H9 (cell line): ENCODE results near the gene BCAR3. TPM values are rescaled to one million over a fixed set of nuclear protein-coding genes. Genes with fewer than 3 reads are reported as not detected.

ENCODE experiments used
- DNase-seq: peaks from one replicate; pipeline ENCODE4 v3.0.0-alpha.2; 2017
- H2AFZ ChIP-seq: one replicate; pipeline ENCODE4 v1.6.1; 2013; ENCODE audit warnings: mild to moderate bottlenecking, low read length, control low read depth, moderate library complexity
- H2AK5ac ChIP-seq: 2 replicates; pipeline ENCODE4 v1.6.1; 2013; ENCODE audit warnings: low read length, control low read depth, mixed read lengths; ENCODE audit not compliant: insufficient read length
- H2BK120ac ChIP-seq: one replicate; pipeline ENCODE4 v1.6.1; 2013; ENCODE audit warnings: low read depth, mild to moderate bottlenecking, low read length, control low read depth, inconsistent platforms; ENCODE audit not compliant: poor library complexity, severe bottlenecking
- H2BK12ac ChIP-seq: 2 replicates; pipeline ENCODE4 v1.6.1; 2013; ENCODE audit warnings: low read length, control low read depth, mixed read lengths, low read depth; ENCODE audit not compliant: insufficient read length
- H2BK15ac ChIP-seq: 2 replicates; pipeline ENCODE4 v1.6.1; 2013; ENCODE audit warnings: low read depth, low read length, control low read depth
- H2BK20ac ChIP-seq: one replicate; pipeline ENCODE4 v1.6.1; 2013; ENCODE audit warnings: low read depth, mild to moderate bottlenecking, low read length, control low read depth, inconsistent platforms; ENCODE audit not compliant: poor library complexity, severe bottlenecking
- H2BK5ac ChIP-seq: 2 replicates; pipeline ENCODE4 v1.6.1; 2013; ENCODE audit warnings: low read length, control low read depth, mixed read lengths; ENCODE audit not compliant: insufficient read length
- H3K14ac ChIP-seq: 2 replicates; pipeline ENCODE4 v1.6.1; 2013; ENCODE audit warnings: low read length, control low read depth; ENCODE audit not compliant: insufficient read depth
- H3K18ac ChIP-seq: 2 replicates; pipeline ENCODE4 v1.6.1; 2013; ENCODE audit warnings: low read depth, mild to moderate bottlenecking, mixed read lengths, low read length, control low read depth; ENCODE audit not compliant: insufficient read length
- H3K23ac ChIP-seq: 2 replicates; pipeline ENCODE4 v1.6.1; 2013; ENCODE audit warnings: low read length, control low read depth, mixed read lengths, low read depth; ENCODE audit not compliant: insufficient read length
- H3K23me2 ChIP-seq: 2 replicates; pipeline ENCODE4 v1.6.1; 2013; ENCODE audit warnings: low read depth, mild to moderate bottlenecking, mixed read lengths, low read length, control low read depth; ENCODE audit not compliant: insufficient read length, poor library complexity, severe bottlenecking
- H3K27ac ChIP-seq: 2 replicates; pipeline ENCODE4 v1.5.1; 2013; ENCODE audit warnings: low read length, control low read depth, mixed read lengths, low read depth; ENCODE audit not compliant: insufficient read length
- H3K27me3 ChIP-seq: 2 replicates; pipeline ENCODE4 v1.6.1; 2013; ENCODE audit warnings: low read length, control low read depth, inconsistent platforms; ENCODE audit not compliant: insufficient read depth
- H3K4ac ChIP-seq: 2 replicates; pipeline ENCODE4 v1.6.1; 2013; ENCODE audit warnings: low read depth, mild to moderate bottlenecking, control low read depth, inconsistent platforms, low read length, moderate library complexity
- H3K4me1 ChIP-seq: 2 replicates; pipeline ENCODE4 v1.6.1; 2013; ENCODE audit warnings: low read length, control low read depth, inconsistent platforms; ENCODE audit not compliant: insufficient read depth
- H3K4me2 ChIP-seq: 2 replicates; pipeline ENCODE4 v1.6.1; 2013; ENCODE audit warnings: low read length, control low read depth, mixed read lengths; ENCODE audit not compliant: insufficient read length, insufficient read depth
- H3K56ac ChIP-seq: 2 replicates; pipeline ENCODE4 v1.6.1; 2013; ENCODE audit warnings: low read depth, mild to moderate bottlenecking, mixed read lengths, low read length, control low read depth; ENCODE audit not compliant: insufficient read length
- H3K79me1 ChIP-seq: 2 replicates; pipeline ENCODE4 v1.6.1; 2013; ENCODE audit warnings: low read depth, mild to moderate bottlenecking, moderate library complexity, low read length, control low read depth, inconsistent platforms; ENCODE audit not compliant: insufficient read depth, poor library complexity, severe bottlenecking
- H3K79me2 ChIP-seq: 2 replicates; pipeline ENCODE4 v1.6.1; 2013; ENCODE audit warnings: low read length, control low read depth, inconsistent platforms; ENCODE audit not compliant: insufficient read depth
- H3K9ac ChIP-seq: 2 replicates; pipeline ENCODE4 v1.6.1; 2013; ENCODE audit warnings: low read length, control low read depth, mixed read lengths; ENCODE audit not compliant: insufficient read length; ENCODE audit errors: extremely low read depth
- H3K9me3 ChIP-seq: one replicate; pipeline ENCODE4 v1.6.1; 2013; ENCODE audit warnings: low read depth, low read length, inconsistent platforms; ENCODE audit not compliant: control insufficient read depth
- H3T11ph ChIP-seq: one replicate; pipeline ENCODE4 v1.6.1; 2013; ENCODE audit warnings: mild to moderate bottlenecking, low read length, control low read depth, inconsistent platforms
- H4K20me1 ChIP-seq: one replicate; pipeline ENCODE4 v1.6.1; 2013; ENCODE audit not compliant: control insufficient read depth, insufficient read length, insufficient read depth
- H4K5ac ChIP-seq: 2 replicates; pipeline ENCODE4 v1.6.1; 2013; ENCODE audit warnings: low read depth, mild to moderate bottlenecking, mixed read lengths, low read length, control low read depth; ENCODE audit not compliant: insufficient read length
- H4K8ac ChIP-seq: replicated peaks from 2 replicates; pipeline ENCODE4 v1.6.1; 2013; ENCODE audit warnings: low read length, control low read depth, mixed read lengths, low read depth; ENCODE audit not compliant: insufficient read length
- H4K91ac ChIP-seq: 2 replicates; pipeline ENCODE4 v1.6.1; 2013; ENCODE audit warnings: low read depth, mild to moderate bottlenecking, moderate library complexity, mixed read lengths, low read length, control low read depth; ENCODE audit not compliant: insufficient read length
- H3K27ac Mint-ChIP-seq, 3 experiments: 2 replicates in 2 of 3; 3 replicates in 1 of 3; pipeline ENCODE4 v1.8.0; 2020 to 2021; ENCODE audit warnings: mixed read lengths in 3 of 3, mild to moderate bottlenecking in 1 of 3, moderate library complexity in 1 of 3
- H3K27me3 Mint-ChIP-seq: 2 replicates; pipeline ENCODE4 v1.8.0; 2021; ENCODE audit warnings: low read depth, mild to moderate bottlenecking, moderate library complexity, mixed read lengths
- H3K36me3 Mint-ChIP-seq, 3 experiments: 2 replicates in 2 of 3; 3 replicates in 1 of 3; pipeline ENCODE4 v1.8.0; 2020 to 2021; ENCODE audit warnings: low read depth in 3 of 3, mixed read lengths in 3 of 3; ENCODE audit not compliant: insufficient read depth in 1 of 3
- H3K4me1 Mint-ChIP-seq, 2 experiments: 2 replicates each; pipeline ENCODE4 v1.8.0; 2020; ENCODE audit warnings: mixed read lengths in 2 of 2
- H3K4me3 Mint-ChIP-seq, 2 experiments: 2 replicates in 1 of 2; 3 replicates in 1 of 2; pipeline ENCODE4 v1.8.0; 2020 to 2021; ENCODE audit warnings: mild to moderate bottlenecking in 2 of 2, mixed read lengths in 2 of 2, moderate library complexity in 1 of 2
- H3K9me3 Mint-ChIP-seq, 2 experiments: 2 replicates in 1 of 2; 3 replicates in 1 of 2; pipeline ENCODE4 v1.8.0; 2020; ENCODE audit warnings: mild to moderate bottlenecking in 2 of 2, mixed read lengths in 2 of 2, moderate library complexity in 1 of 2
- WGBS: extraction: QIAGEN DNeasy Blood & Tissue Kit; methylation state at CpG from one replicate; pipeline ENCODE4 v1.1.7; 2013; ENCODE audit warnings: missing lambda C conversion rate, low lambda C conversion rate, mixed read lengths; ENCODE audit not compliant: insufficient read length; ENCODE audit errors: extremely low coverage; 5-methylcytosine and 5-hydroxymethylcytosine counted together
- total RNA-seq: library from RNA; stranded (reverse); gene quantifications from 2 replicates; pipeline ENCODE4 v1.2.1, GENCODE V29; 2021
- TF ChIP-seq, protein P1 (sequence below): fragments of 200-600 bp; sonication (generic); conservative IDR thresholded peaks from 3 replicates; pipeline ENCODE4 v1.8.0; 2021; ENCODE audit warnings: antibody characterized with exemption, mild to moderate bottlenecking

Gene BCAR3
- total RNA-seq, 1 experiment from 2014 or later, result 4.9 TPM

DNA sequence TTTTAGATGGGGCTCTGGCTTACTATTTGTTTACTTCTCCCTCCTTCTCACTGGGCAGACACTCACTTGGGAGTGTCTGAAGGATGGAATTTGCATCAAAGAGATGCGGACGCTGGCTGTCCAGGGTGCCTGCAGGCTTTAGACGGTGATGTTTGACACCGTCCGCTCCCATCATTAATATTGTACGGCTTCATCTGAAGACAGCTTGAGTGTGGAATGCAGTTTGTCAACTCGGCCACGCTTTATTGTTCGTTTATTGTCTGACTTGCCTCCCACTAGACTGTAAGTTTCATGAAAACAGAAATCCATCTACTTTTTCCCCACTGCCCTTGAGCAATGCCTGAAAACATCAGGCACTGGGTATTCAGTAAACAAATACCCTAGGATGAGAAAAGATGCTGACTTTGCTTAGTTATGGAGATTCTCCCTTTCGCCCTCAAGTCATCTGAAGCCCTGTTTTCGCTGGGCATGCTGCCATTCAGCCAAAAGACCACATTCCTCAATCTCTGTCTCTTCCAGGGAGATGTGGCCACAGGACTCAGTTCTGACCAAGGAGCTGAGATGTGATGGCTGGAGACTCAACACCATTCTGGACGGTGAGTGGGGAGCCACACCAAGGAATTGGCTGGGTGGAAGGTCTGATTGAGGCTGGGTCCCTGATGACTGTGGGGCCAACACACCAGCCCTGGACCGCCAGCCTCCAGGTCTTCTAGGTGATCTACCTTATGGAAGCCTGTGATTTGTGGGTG lies 87.6 kb downstream of the BCAR3 start:
- Histone ChIP-seq H2AFZ (no peak overlapping the region), H3K79me2 (no peaks in the 10 kb centered on the region), H4K5ac (no peak overlapping the region), H3K14ac (peak overlapping the region; percentile 26; the same call in 1 of the 2 replicates), H2BK12ac (no peak overlapping the region), H2BK15ac (no peak overlapping the region), H3T11ph (no peak overlapping the region), H3K23ac (no peak overlapping the region), H3K4ac (no peak overlapping the region), H3K27me3 (no peaks in the 10 kb centered on the region), H3K56ac (no peak overlapping the region), H3K27ac (no peak overlapping the region), H4K91ac (no peak overlapping the region), H3K79me1 (no peaks in the 10 kb centered on the region), H4K8ac (no peak overlapping the region), H4K20me1 (no peaks in the 10 kb centered on the region), H3K18ac (no peak overlapping the region), H3K9me3 (no peaks in the 10 kb centered on the region), H2BK120ac (no peak overlapping the region), H2BK20ac (no peak overlapping the region), H2BK5ac (peak overlapping the region; percentile 2), H3K9ac (no peak overlapping the region), H3K4me2 (no peak overlapping the region), H2AK5ac (no peak overlapping the region), H3K4me1 (peaks cover 14% of the 10 kb centered on the region), H3K23me2 (no peaks in the 10 kb centered on the region)
- WGBS, result no CpG with 5 or more reads among the region's 13 CpGs
- peaks cover 3 to 14% (median 6%) of the 10 kb centered on the region in 3 experiments; a peak in 6 of 7 replicates for H3K36me3 Mint-ChIP-seq
- peak overlapping the region; percentile 7 to 71 (median 60); a peak in 3 of 7 replicates for H3K27ac Mint-ChIP-seq
- H3K4me1 Mint-ChIP-seq, result peaks cover 43 to 50% of the 10 kb centered on the region in 2 experiments
- DNase-seq, result no peak
- TF ChIP-seq, protein P1, sequence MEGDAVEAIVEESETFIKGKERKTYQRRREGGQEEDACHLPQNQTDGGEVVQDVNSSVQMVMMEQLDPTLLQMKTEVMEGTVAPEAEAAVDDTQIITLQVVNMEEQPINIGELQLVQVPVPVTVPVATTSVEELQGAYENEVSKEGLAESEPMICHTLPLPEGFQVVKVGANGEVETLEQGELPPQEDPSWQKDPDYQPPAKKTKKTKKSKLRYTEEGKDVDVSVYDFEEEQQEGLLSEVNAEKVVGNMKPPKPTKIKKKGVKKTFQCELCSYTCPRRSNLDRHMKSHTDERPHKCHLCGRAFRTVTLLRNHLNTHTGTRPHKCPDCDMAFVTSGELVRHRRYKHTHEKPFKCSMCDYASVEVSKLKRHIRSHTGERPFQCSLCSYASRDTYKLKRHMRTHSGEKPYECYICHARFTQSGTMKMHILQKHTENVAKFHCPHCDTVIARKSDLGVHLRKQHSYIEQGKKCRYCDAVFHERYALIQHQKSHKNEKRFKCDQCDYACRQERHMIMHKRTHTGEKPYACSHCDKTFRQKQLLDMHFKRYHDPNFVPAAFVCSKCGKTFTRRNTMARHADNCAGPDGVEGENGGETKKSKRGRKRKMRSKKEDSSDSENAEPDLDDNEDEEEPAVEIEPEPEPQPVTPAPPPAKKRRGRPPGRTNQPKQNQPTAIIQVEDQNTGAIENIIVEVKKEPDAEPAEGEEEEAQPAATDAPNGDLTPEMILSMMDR, result no peak
- no peak overlapping the region for H3K4me3 Mint-ChIP-seq
- no peaks in the 10 kb centered on the region for H3K27me3 Mint-ChIP-seq
- H3K9me3 Mint-ChIP-seq, result no peaks in the 10 kb centered on the region
